Cardiac fibroblast (primary cell): ENCODE measurements around the gene GPR17.

Experiments used
- DNase-seq, 2 donors: peaks; one replicate each; pipeline versions ENCODE4 v3.0.0 to v3.0.0-alpha.2; 2010; ENCODE audit warnings: low read depth in 2 of 2
- H3K4me3 ChIP-seq, 2 donors: replicated peaks in 1 of 2; 1 replicate in 1 of 2; 2 replicates in 1 of 2; pipeline ENCODE4 v1.5.1; 2011; ENCODE audit warnings: low read depth in 2 of 2, low read length in 2 of 2, mild to moderate bottlenecking in 2 of 2, moderate library complexity in 1 of 2
- TF ChIP-seq, protein P1 (sequence below): IDR thresholded peaks from one replicate; pipeline ENCODE4 v1.5.1; 2011; ENCODE audit warnings: low read depth, mild to moderate bottlenecking, low read length, inconsistent platforms

Gene GPR17

DNA sequence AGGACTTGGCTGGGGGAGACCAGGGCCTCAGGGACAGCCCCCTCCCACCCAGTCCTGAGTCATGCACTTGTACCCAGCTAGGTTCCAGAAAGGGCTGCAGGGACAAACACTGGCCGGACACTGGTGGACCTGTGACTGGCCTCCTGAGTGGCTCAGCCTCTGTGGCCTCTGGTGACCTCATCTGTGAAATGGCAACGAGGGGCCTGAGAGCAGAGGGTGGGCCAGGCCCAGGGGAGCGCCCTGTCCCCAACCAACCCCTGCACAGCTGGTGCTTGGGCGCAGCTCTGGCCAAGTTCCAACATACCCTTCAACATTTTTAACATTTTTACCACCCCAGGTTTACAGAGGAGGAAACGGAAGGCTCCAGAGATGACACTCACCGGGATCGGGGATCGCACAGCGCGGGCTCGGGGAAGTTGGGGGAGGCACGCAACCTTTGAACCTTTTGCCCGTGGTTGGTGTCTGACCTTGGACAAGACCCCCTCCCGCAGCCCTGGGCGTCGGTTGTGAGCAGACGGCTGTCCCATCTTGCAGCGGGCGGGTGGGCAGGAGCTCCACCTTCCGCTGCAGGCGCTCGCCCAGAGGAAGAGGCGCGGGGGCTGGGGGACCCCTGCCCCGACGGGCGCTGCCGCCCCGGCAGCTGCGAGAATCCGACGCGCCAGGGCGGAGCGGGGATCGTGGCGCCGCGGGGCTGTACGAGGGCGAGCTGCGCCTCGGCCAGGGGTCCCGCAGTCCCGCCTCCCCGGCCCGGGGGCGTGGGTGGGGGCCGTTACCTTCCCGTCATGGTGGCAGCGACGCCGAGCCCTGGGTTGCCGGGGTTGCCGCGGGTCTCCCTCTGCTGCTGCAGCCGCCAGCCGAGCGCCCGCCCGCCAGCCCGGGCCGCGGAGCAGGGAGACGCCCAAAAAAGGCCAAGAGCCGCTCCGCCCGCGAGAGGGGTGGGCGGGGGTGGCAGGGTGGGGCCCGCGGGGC lies 28.6 kb downstream of the GPR17 start:
- no peak for DNase-seq
- peak overlapping the region; percentile 45 to 61 for H3K4me3 ChIP-seq
- TF ChIP-seq, protein P1, sequence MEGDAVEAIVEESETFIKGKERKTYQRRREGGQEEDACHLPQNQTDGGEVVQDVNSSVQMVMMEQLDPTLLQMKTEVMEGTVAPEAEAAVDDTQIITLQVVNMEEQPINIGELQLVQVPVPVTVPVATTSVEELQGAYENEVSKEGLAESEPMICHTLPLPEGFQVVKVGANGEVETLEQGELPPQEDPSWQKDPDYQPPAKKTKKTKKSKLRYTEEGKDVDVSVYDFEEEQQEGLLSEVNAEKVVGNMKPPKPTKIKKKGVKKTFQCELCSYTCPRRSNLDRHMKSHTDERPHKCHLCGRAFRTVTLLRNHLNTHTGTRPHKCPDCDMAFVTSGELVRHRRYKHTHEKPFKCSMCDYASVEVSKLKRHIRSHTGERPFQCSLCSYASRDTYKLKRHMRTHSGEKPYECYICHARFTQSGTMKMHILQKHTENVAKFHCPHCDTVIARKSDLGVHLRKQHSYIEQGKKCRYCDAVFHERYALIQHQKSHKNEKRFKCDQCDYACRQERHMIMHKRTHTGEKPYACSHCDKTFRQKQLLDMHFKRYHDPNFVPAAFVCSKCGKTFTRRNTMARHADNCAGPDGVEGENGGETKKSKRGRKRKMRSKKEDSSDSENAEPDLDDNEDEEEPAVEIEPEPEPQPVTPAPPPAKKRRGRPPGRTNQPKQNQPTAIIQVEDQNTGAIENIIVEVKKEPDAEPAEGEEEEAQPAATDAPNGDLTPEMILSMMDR = no peak

DNA sequence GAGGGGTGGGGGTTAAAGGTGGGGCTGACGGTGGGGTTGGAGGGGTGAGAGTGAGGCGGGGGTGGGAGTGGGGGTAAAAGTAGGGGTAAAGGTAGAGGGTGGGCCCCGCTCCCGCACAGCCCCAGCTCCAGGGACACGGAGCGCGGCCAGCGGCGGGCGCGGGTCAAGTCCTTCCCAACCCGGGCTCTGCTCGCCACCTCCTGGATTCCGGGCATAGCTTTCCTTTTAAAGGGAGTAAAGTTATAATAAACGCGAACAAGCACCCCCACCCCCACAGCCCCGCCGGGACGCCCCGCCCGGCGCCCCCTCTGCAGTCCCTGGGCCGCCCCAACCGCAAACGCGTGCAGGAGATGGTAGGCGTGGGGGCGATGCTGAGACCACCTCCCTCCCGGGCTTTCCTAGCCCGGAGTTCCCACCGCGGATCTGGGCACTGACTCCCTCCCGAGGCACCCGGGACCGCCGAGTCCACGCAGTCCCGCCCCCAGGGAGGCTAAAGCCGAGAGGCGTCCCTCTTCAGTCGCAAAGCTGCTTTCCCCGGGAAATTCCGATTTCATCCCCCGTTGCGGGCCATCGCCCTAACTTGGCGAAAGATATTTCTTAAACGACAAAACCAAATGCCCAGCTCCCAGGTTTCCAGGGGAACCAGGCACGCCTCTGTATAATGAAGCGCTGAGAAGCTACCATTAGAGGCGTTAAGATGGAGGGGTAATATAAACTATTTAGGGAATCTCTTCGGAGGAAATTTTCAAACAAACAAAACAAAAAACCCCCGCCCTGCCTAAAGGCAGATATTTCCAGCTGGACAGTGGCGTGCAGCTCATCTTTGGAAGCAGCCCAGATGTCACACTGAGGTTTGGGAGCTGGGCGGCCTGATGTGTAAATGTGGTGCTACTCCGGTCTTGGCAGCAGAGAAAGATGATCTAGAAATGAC lies 29.6 kb downstream of the GPR17 start, which contains the start of gene LIMS2:
Gene LIMS2, minus strand, starts transcription at position 200 of the 931 bp plus-strand sequence. CDS start 506 bp downstream, outside the sequence.
- H3K4me3 ChIP-seq = peak within 1 kb of the TSS; percentile 53 to 61
- peak; percentile 46 to 49 for DNase-seq
- TF ChIP-seq, protein P1 = peak; percentile 21

DNA sequence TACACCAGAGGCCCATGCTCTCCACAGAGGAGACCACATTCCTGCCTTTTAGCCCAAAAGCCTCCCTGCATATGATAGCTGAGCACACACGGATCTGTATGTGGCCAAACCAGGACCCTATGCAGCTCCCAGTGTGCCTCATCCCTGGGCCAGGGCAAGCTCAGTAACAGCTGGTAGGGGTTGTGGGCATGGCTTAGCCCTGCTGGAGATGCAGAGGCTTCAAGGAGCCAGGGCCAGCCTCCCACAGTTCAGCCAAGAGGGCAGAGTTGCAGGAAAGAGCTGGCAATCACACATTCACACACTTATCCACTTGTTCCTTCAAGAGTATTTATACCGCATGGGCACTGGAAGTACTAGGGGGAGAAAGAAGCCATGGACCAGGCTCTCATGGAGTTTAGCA lies 31.0 kb downstream of the GPR17 start:
- TF ChIP-seq, protein P1 = no peak
- DNase-seq = no peak
- H3K4me3 ChIP-seq = no peak overlapping the region

DNA sequence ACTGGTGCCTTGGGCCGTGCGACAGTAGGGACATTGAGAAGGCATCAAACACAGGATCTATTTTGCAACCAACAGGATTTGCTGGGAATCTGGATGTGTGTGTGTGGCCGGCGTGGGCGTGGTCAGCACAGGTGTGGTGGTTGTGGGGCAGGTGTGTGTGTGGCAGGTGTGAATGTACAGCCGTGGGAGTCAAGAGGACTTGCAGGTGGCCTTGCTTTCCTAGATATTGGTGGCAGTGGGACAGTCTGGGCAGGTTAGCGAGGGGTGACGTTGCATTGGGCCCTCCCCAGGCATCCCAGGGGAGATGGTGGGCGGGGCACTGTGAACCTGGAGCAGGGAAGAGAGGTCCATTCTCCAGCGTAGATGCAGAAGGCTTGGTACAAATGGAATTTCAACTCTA lies 32.6 kb downstream of the GPR17 start:
- no peak for DNase-seq
- TF ChIP-seq, protein P1 = no peak
- no peak overlapping the region for H3K4me3 ChIP-seq

DNA sequence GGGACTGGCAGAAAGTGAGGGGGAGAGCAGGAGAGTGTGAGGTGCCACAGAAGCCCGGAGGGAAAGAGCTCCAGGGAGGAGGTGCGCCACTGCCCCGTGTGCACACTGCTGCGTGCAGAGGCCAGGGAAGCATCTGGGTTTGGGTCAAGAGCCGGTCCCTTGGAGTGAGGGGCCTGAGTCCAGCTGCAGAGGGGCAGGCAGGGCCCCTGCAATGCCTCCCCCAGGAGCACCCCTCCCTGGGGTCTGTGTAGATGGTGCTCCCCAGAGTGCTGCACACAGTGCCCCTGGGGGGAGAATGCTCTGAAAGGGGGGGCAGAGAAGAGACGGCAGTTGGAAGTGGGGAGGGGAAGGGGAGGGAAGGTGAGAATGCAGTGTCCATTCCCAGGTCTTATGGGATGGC lies 33.0 kb downstream of the GPR17 start:
- TF ChIP-seq, protein P1 = no peak
- no peak for DNase-seq
- no peak overlapping the region for H3K4me3 ChIP-seq

DNA sequence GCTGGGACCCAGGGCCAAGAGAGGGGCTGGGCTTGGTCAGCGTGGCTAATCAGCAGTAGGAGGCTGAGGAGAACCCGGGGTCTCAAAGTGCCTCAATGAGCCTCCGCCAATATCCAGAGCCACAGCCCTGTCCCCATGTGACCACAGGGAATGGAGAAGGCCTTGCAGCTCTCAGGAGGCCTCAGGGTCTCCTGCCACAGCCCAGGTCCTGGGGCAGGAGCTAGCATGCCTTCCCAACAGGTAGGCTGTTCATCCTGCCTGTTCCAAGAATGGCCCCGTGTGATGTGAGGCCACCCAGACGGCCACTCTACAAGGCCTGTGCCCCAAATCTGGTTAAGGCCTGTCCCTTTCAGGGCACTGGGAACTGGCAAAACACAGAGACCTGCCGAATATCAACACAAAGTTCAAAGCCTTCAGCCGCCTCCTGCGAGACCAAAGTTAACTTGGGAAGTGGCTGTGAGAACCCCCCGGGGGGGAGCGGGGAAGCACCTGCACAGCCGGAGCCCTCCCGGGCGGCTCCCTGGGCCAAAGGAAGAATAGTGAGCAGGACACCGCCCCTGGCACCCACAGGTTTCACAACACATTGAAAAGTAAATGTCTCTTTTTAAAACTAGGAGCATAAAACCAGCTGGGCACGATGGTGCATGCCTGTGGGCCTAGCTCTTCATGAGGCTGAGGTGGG lies 33.9 kb downstream of the GPR17 start:
- no peak overlapping the region for H3K4me3 ChIP-seq
- DNase-seq = no peak
- TF ChIP-seq, protein P1 = no peak
